Embryonic facial prominence (tissue), 1 donor: ENCODE data around the gene RANBP3.
A peak's percentile ranks its signal among the peaks of the same experiment; 100 is the strongest.
"Not testable (repeated sequence)": the region's sequence is repeated elsewhere in the genome, so short reads cannot be mapped to it uniquely, and the experiment has no call there.

Source experiments
- DNase-seq: peaks from one replicate; pipeline ENCODE4 v3.0.0-alpha.2; 2016; ENCODE audit errors: extremely low spot score

The RANBP3 gene

GRCh38 chr19:6007866-6008265 lies 29.9 kb upstream of the RANBP3 start:
- DNase-seq, result no peak

DNA sequence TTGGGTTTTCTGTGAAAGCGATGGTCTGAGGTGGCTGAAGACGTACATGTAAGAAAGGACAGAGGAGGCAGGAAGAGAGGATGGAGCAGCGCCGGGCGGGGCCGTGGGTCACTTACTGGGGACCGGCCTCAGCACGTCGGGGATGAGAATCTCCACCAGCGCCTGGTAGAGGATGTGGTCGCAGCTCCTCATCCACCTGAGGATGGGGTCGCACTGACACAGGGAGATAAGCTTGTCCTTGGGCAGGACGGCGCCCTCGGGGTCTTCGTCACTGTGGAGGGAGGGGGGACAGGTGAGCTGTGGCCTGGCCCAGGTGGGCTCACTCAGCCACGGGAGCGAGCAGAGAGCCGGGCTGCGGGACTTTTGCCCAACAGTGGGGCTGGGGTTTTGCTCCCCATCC lies 29.0 kb upstream of the RANBP3 start:
- no peak for DNase-seq

- DNase-seq, result not testable (repeated sequence)
Measured at GRCh38 chr19:6006070-6006446, 28.1 kb upstream of the RANBP3 start.

- no peak for DNase-seq
Measured at GRCh38 chr19:6005321-6006069, 27.6 kb upstream of the RANBP3 start.

DNA sequence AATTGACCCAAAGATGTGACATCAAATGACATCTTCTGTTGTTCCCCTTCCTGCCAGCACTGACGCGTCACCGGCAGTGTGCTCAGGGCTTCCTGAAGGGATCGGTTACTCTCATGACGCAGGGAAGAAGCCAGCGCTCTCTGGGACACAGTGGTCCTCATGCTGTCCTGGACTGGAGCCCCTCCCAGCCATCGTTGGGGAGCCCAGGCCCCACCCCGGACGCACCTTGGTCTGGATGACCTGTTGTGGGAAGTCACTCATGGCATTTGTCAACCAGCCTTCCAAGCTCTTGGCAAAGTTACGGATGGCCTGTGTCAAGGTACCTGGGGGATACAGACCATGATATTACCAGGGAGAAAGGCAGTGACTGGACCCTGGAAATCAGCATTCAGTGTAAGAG lies 26.0 kb upstream of the RANBP3 start:
- DNase-seq, result no peak

DNA sequence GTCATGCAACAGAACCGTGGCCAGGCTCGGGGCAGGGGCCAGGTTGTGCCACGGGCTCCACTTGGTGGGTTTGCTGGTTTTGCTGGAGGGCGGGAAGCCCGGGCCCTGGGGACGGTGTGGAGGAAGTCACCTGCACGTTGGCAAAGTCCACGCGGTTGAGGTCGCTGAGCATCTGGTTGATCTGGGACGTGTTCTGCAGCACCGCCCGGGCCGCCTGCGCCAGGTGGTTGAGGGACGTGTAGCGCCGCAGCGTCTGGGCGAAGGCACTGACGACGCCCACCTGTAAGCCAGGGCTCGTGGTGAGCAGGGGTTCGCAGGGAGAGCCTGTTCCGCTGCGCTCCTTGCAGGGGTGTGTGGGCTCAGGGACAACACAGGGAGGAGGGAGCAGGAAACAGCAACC lies 24.7 kb upstream of the RANBP3 start:
- DNase-seq, result no peak

GRCh38 chr19:6000228-6000847 lies 22.4 kb upstream of the RANBP3 start:
- DNase-seq, result no peak

DNA sequence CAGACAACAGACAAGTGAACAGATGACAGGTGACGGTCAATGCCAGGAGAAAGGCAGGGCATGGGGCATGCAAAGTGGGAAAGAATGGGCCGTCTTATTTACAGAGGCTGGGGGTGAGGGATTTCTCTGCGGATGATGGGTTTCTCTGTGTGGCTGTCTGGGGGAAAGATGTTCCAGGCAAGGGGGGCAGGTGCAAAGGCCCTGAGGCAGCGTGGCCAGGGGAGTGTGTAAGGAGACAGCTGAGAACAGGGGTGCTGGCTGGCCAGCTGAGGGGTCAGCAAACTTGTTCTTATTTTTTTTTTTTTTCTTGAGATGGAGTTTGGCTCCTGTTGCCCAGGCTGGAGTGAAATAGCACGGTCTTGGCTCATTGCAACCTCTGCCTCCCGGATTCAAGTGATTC lies 21.8 kb upstream of the RANBP3 start:
- no peak for DNase-seq

- DNase-seq, result no peak
Measured at GRCh38 chr19:5997371-5997770, 19.4 kb upstream of the RANBP3 start.

- no peak for DNase-seq
Measured at GRCh38 chr19:5996623-5997320, 18.8 kb upstream of the RANBP3 start.

DNA sequence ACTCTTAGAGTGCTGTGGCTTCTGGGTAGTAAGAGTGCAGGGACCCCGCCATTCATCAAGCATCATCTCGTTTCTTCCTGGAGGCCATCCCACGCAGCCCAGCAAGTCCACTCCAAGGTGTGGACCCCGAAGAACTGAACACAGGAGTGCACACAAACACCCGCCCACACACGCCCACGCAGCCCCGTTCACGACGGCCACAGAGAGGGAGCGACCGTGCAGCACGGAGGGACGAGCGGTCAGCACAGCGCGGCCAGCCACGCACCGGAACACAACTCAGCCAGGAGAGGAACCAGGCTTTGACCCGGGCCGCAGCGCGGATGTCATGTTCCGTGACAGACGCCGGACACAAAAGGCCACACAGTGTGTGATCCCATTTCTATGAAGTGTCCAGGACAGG lies 18.2 kb upstream of the RANBP3 start:
- DNase-seq, result no peak

GRCh38 chr19:5995606-5996005 lies 17.7 kb upstream of the RANBP3 start:
- no peak for DNase-seq

DNA sequence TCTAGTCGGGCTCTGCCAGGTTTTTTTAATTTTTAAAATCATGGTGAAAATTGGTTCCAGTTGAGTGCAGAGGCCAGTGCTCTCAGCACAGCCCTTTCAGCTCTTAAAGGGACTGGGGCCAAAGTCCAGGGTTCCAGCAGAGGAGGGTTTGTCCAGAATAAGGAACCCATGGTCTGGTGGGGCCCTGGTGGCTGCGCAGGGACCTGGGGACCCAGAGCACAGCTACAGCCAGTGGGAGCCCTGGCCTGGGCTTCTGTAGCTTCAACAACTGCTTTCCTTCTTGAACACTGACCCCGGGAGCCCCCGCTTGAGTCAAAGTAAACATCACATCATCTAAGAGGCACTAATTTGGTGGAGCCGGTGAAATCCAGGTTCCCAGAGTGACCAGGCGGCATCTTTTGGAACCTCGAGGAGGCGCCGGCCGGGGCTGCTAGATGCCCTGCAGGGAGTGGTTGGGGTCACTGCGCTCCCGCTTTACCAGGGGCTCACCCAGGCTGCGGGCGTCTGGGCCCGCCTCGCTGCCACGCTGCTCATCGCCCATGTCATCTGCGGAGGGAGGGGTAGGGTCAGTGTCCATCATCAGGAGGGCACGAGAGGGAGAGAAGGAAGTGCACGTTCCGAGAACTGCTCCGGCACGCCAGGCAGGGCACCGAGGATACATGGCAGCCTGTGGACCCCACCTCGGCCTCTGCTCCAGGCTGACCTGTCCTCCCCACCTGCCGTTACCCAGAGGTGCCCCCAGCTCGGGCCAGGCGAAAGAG lies 16.6 kb upstream of the RANBP3 start:
- DNase-seq, result no peak

DNA sequence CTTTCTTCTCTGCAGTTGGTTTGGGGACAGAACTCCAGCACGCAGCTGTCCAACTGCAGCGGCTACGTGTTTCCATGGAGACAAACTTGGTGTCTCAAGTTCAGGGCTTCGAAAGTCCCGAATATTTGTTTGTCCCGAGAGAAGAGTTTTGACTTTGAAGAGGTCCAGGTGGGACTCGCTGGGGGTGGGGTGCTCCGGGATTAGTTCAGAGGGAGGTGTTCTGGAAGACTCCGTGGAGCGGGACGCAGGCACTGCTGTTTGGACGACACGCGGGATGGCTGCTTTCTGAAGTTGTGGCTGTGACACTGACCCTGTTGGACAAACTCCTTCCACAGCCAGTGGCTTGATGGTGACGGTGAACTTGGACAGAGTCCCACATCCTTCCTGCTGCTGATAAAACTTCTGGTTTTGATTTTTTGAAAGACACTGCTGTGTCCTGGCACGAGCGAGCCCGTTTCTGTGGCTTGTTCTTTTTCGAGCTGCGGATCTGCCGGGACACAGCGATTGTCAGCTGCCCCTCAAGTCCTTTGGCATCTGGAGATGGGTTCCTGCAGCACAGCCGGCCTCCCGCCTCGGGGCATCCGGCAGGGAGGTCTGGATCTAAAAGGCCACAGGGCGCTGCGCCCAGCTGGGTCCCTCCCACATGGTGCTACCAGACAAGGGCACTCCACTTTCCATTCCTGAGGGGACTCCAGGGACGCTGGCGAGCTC lies 15.9 kb upstream of the RANBP3 start:
- no peak for DNase-seq

- DNase-seq, result peak; percentile 27
Measured at GRCh38 chr19:5993201-5993600, 15.3 kb upstream of the RANBP3 start.

DNA sequence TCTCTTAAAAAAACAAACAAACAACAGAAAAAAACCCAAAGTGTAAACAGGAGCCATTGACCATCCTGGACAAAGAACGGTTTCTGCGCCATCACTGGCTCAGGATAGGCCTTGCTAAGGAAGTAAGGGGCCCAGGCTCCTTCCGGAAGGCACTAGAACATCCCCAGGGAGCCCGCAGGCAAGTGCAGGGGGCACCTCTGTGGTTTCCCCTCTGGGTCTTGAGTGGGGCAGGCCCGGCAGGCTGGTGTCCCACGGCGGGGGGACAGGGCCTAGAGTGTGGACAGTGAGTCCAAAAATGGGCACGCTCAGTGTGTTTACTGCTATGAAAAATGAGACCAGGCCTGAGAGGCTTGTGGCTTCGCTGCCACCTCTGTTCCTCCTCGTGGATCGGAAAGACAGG lies 14.8 kb upstream of the RANBP3 start:
- no peak for DNase-seq

- DNase-seq, result no peak
Measured at GRCh38 chr19:5991244-5991838, 13.4 kb upstream of the RANBP3 start.

DNA sequence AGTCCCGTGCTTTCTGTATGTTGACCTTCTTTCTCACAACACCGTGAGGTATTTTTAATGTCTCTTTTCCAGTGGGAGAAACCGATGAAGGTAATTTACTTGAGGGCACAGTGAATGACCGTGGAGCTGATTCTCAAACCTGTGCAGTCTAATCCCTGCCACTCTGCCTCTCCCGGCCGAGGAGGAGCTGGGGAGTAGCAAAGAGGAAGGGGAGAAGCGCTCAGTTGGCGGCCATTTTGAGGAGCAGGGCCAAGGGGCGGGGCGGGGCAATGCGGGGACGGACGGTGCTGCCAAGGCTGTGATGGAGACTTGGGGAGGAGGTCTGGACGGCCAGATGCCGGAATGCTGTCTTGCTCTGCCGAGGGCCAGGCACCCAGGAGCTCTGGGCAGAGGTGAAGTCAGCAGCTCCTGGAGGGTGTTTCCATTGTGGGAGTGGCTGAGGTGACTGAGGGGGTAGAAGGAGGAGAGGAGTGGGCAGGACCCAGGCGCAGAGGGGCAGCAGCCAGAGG lies 12.4 kb upstream of the RANBP3 start:
- DNase-seq, result no peak

- no peak for DNase-seq
Measured at GRCh38 chr19:5989388-5990074, 11.6 kb upstream of the RANBP3 start.
